Karpas-422 (cell line): ENCODE data around the gene TP63. TPM values are rescaled to one million over a fixed set of nuclear protein-coding genes. Genes with fewer than 3 reads are reported as not detected.

Experiments used
- DNase-seq: peaks from one replicate; pipeline ENCODE4 v3.0.0-alpha.2; 2015
- H2AFZ ChIP-seq: fragments of 200-600 bp; sonication (generic); 2 replicates; pipeline ENCODE4 v1.6.1; 2014; ENCODE audit warnings: antibody characterized with exemption, low read length, mixed read lengths
- H3K27ac ChIP-seq: fragments of 200-600 bp; sonication (generic); 2 replicates; pipeline ENCODE4 v1.5.1; 2014; ENCODE audit warnings: mild to moderate bottlenecking, low read length, moderate library complexity
- H3K27me3 ChIP-seq: fragments of 200-600 bp; sonication (generic); 2 replicates; pipeline ENCODE4 v1.6.1; 2014; ENCODE audit warnings: low read length, mixed read lengths
- H3K36me3 ChIP-seq: fragments of 200-600 bp; sonication (generic); 2 replicates; pipeline ENCODE4 v1.6.1; 2014; ENCODE audit warnings: low read length, mixed read lengths; ENCODE audit not compliant: insufficient read depth
- H3K4me1 ChIP-seq: fragments of 200-600 bp; sonication (generic); 2 replicates; pipeline ENCODE4 v1.6.1; 2014; ENCODE audit warnings: mild to moderate bottlenecking, low read length, mixed read lengths
- H3K4me2 ChIP-seq: fragments of 200-600 bp; sonication (generic); 2 replicates; pipeline ENCODE4 v1.6.1; 2014; ENCODE audit warnings: low read length, low read depth, mild to moderate bottlenecking; ENCODE audit not compliant: poor library complexity, severe bottlenecking
- H3K4me3 ChIP-seq: fragments of 200-600 bp; sonication (generic); 2 replicates; pipeline ENCODE4 v1.5.1; 2014; ENCODE audit warnings: mild to moderate bottlenecking, antibody characterized with exemption, low read length, mixed read lengths
- H3K79me2 ChIP-seq: fragments of 200-600 bp; sonication (generic); 2 replicates; pipeline ENCODE4 v1.6.1; 2014; ENCODE audit warnings: mild to moderate bottlenecking, low read length, mixed read lengths
- H3K9ac ChIP-seq: fragments of 200-600 bp; sonication (generic); 2 replicates; pipeline ENCODE4 v1.6.0; 2014; ENCODE audit warnings: low read length
- H3K9me2 ChIP-seq: fragments of 200-600 bp; sonication (generic), shearing (Covaris generic); replicated peaks from 2 replicates; pipeline ENCODE4 v1.6.0; 2014; ENCODE audit warnings: mild to moderate bottlenecking, low read length, moderate library complexity; ENCODE audit not compliant: insufficient read depth
- H3K9me3 ChIP-seq: fragments of 300-700, 200-600 bp; sonication (generic); 2 replicates; pipeline ENCODE4 v1.6.1; 2014; ENCODE audit warnings: low read length, mixed read lengths
- H4K20me1 ChIP-seq: fragments of 200-600 bp; sonication (generic); 2 replicates; pipeline ENCODE4 v1.6.1; 2014; ENCODE audit warnings: mild to moderate bottlenecking, antibody characterized with exemption, low read length, low read depth; ENCODE audit not compliant: insufficient read depth
- total RNA-seq: library from RNA; depleted of rRNA; stranded (reverse); fragments of >200 nt; shearing (Covaris generic); gene quantifications from 2 replicates; pipeline ENCODE4 v1.2.3, GENCODE V29; 2014; ENCODE audit warnings: low replicate concordance

TP63 gene
- total RNA-seq, 1 experiment from 2014 or later = not detected

GRCh38 chr3:189897406-189897805, 266.2 kb downstream of the TP63 start:
- Histone ChIP-seq H3K27ac (no peak overlapping the region), H2AFZ (no peak overlapping the region), H4K20me1 (no peaks in the 10 kb centered on the region), H3K4me2 (no peak overlapping the region), H3K27me3 (no peaks in the 10 kb centered on the region), H3K36me3 (no peaks in the 10 kb centered on the region), H3K9ac (no peak overlapping the region), H3K9me2 (no peaks in the 10 kb centered on the region), H3K4me1 (no peaks in the 10 kb centered on the region), H3K4me3 (no peak overlapping the region), H3K79me2 (no peaks in the 10 kb centered on the region), H3K9me3 (no peaks in the 10 kb centered on the region)
- DNase-seq = no peak

- Histone ChIP-seq H4K20me1 (no peaks in the 10 kb centered on the region), H2AFZ (no peak overlapping the region), H3K4me2 (no peak overlapping the region), H3K4me3 (no peak overlapping the region), H3K79me2 (no peaks in the 10 kb centered on the region), H3K4me1 (no peaks in the 10 kb centered on the region), H3K9me2 (no peaks in the 10 kb centered on the region), H3K36me3 (no peaks in the 10 kb centered on the region), H3K9me3 (no peaks in the 10 kb centered on the region), H3K27ac (no peak overlapping the region), H3K9ac (no peak overlapping the region), H3K27me3 (no peaks in the 10 kb centered on the region)
- no peak for DNase-seq
Measured at GRCh38 chr3:189898559-189899153, 267.5 kb downstream of the TP63 start.

- Histone ChIP-seq H3K4me2 (no peak overlapping the region), H3K4me3 (no peak overlapping the region)
Measured at GRCh38 chr3:189899186-189899585, 268.0 kb downstream of the TP63 start.

GRCh38 chr3:189900578-189900977, 269.4 kb downstream of the TP63 start:
- H3K27ac ChIP-seq = no peak overlapping the region
- no peaks in the 10 kb centered on the region for H3K27me3 ChIP-seq
- H3K9ac ChIP-seq = no peak overlapping the region
- H3K4me1 ChIP-seq = no peaks in the 10 kb centered on the region
- no peak for DNase-seq
- no peaks in the 10 kb centered on the region for H3K9me3 ChIP-seq
- H3K9me2 ChIP-seq = no peaks in the 10 kb centered on the region
- no peak overlapping the region for H3K4me3 ChIP-seq
- H4K20me1 ChIP-seq = no peaks in the 10 kb centered on the region
- no peak overlapping the region for H2AFZ ChIP-seq
- no peaks in the 10 kb centered on the region for H3K36me3 ChIP-seq
- no peak overlapping the region for H3K4me2 ChIP-seq
- no peaks in the 10 kb centered on the region for H3K79me2 ChIP-seq

More at GRCh38 chr3:189899186-189899585, 268.0 kb downstream of the TP63 start:
- Histone ChIP-seq H3K27ac (no peak overlapping the region), H3K36me3 (no peaks in the 10 kb centered on the region), H3K4me1 (no peaks in the 10 kb centered on the region), H3K9me3 (no peaks in the 10 kb centered on the region), H3K9ac (no peak overlapping the region), H3K79me2 (no peaks in the 10 kb centered on the region), H4K20me1 (no peaks in the 10 kb centered on the region), H2AFZ (no peak overlapping the region), H3K27me3 (no peaks in the 10 kb centered on the region), H3K9me2 (no peaks in the 10 kb centered on the region)
- no peak for DNase-seq

- Histone ChIP-seq H3K9me2 (no peaks in the 10 kb centered on the region), H3K9me3 (no peaks in the 10 kb centered on the region), H3K9ac (no peak overlapping the region), H3K27me3 (no peaks in the 10 kb centered on the region), H3K4me2 (no peak overlapping the region), H3K36me3 (no peaks in the 10 kb centered on the region), H4K20me1 (no peaks in the 10 kb centered on the region), H3K4me3 (no peak overlapping the region), H2AFZ (no peak overlapping the region), H3K79me2 (no peaks in the 10 kb centered on the region), H3K4me1 (no peaks in the 10 kb centered on the region), H3K27ac (no peak overlapping the region)
- DNase-seq = no peak
Measured at GRCh38 chr3:189901481-189901880, 270.3 kb downstream of the TP63 start.

GRCh38 chr3:189902230-189903186, 271.3 kb downstream of the TP63 start:
- H2AFZ ChIP-seq = no peak overlapping the region
- no peak overlapping the region for H3K4me2 ChIP-seq
- H3K4me3 ChIP-seq = no peak overlapping the region
- H3K27ac ChIP-seq = no peak overlapping the region
- no peaks in the 10 kb centered on the region for H3K9me2 ChIP-seq
- no peaks in the 10 kb centered on the region for H3K79me2 ChIP-seq
- no peak for DNase-seq
- no peaks in the 10 kb centered on the region for H3K9me3 ChIP-seq
- no peaks in the 10 kb centered on the region for H3K36me3 ChIP-seq
- no peaks in the 10 kb centered on the region for H3K27me3 ChIP-seq
- H3K9ac ChIP-seq = no peak overlapping the region
- no peaks in the 10 kb centered on the region for H4K20me1 ChIP-seq
- H3K4me1 ChIP-seq = no peaks in the 10 kb centered on the region

GRCh38 chr3:189903562-189904250, 272.5 kb downstream of the TP63 start:
- Histone ChIP-seq H3K4me1 (no peaks in the 10 kb centered on the region), H3K4me2 (no peak overlapping the region), H3K27me3 (no peaks in the 10 kb centered on the region), H3K79me2 (no peaks in the 10 kb centered on the region), H3K4me3 (no peak overlapping the region), H3K9me2 (no peaks in the 10 kb centered on the region), H3K9me3 (no peaks in the 10 kb centered on the region), H3K27ac (no peak overlapping the region), H3K9ac (no peak overlapping the region), H4K20me1 (no peaks in the 10 kb centered on the region), H2AFZ (no peak overlapping the region), H3K36me3 (no peaks in the 10 kb centered on the region)
- no peak for DNase-seq

GRCh38 chr3:189907803-189908202, 276.6 kb downstream of the TP63 start:
- Histone ChIP-seq H3K4me3 (no peak overlapping the region), H3K4me1 (no peaks in the 10 kb centered on the region), H3K9me2 (no peaks in the 10 kb centered on the region)

More at GRCh38 chr3:189907803-189908202, 276.6 kb downstream of the TP63 start:
- no peaks in the 10 kb centered on the region for H3K9me3 ChIP-seq
- H2AFZ ChIP-seq = no peak overlapping the region
- H3K79me2 ChIP-seq = no peaks in the 10 kb centered on the region
- DNase-seq = no peak
- H4K20me1 ChIP-seq = no peaks in the 10 kb centered on the region
- no peak overlapping the region for H3K9ac ChIP-seq
- H3K27me3 ChIP-seq = no peaks in the 10 kb centered on the region
- no peaks in the 10 kb centered on the region for H3K36me3 ChIP-seq
- no peak overlapping the region for H3K27ac ChIP-seq
- H3K4me2 ChIP-seq = no peak overlapping the region
